HG03457 (cell line): Measurements from ENCODE around the gene CD180.

Source experiments
- ATAC-seq: cut with Tn5 transposase; IDR thresholded peaks from one replicate; pipeline ENCODE4 v1.9.1; 2021; ENCODE audit warnings: moderate number of reproducible peaks; ENCODE audit not compliant: unreplicated experiment

The CD180 gene

GRCh38 chr5:67163863-67164595 is 32.6 kb downstream of the CD180 start:
- ATAC-seq: no peak

- no peak for ATAC-seq
These were observed 33.3 kb downstream of the CD180 start for GRCh38 chr5:67163231-67163756.

GRCh38 chr5:67161767-67162166 is 34.8 kb downstream of the CD180 start:
- ATAC-seq: no peak

GRCh38 chr5:67160985-67161384 is 35.6 kb downstream of the CD180 start:
- no peak for ATAC-seq

GRCh38 chr5:67160272-67160671 is 36.3 kb downstream of the CD180 start:
- ATAC-seq: no peak

GRCh38 chr5:67156976-67157583 is 39.5 kb downstream of the CD180 start:
- no peak for ATAC-seq

GRCh38 chr5:67154556-67155206 is 41.9 kb downstream of the CD180 start:
- ATAC-seq: no peak

GRCh38 chr5:67153292-67153691 is 43.3 kb downstream of the CD180 start:
- ATAC-seq: no peak

- ATAC-seq: no peak
These were observed 44.2 kb downstream of the CD180 start for GRCh38 chr5:67152400-67152799.

- ATAC-seq: no peak
These were observed 46.6 kb downstream of the CD180 start for GRCh38 chr5:67149951-67150523.

GRCh38 chr5:67149057-67149950 is 47.3 kb downstream of the CD180 start:
- ATAC-seq: no peak

- ATAC-seq: no peak
These were observed 48.8 kb downstream of the CD180 start for GRCh38 chr5:67147760-67148159.

- no peak for ATAC-seq
These were observed 49.6 kb downstream of the CD180 start for GRCh38 chr5:67146981-67147380.

GRCh38 chr5:67146574-67146973 is 50.0 kb downstream of the CD180 start:
- ATAC-seq: no peak

- ATAC-seq: no peak
These were observed 52.4 kb downstream of the CD180 start for GRCh38 chr5:67144183-67144639.

- no peak for ATAC-seq
These were observed 53.0 kb downstream of the CD180 start for GRCh38 chr5:67143549-67143948.

- ATAC-seq: no peak
These were observed 53.8 kb downstream of the CD180 start for GRCh38 chr5:67142816-67143215.

GRCh38 chr5:67141644-67142043 is 55.0 kb downstream of the CD180 start:
- no peak for ATAC-seq

- no peak for ATAC-seq
These were observed 56.2 kb downstream of the CD180 start for GRCh38 chr5:67140413-67140812.

- no peak for ATAC-seq
These were observed 57.6 kb downstream of the CD180 start for GRCh38 chr5:67139030-67139429.
